SJSA1 (cell line): Measurements from ENCODE around the gene SSRP1. TPM values are rescaled to one million over a fixed set of nuclear protein-coding genes. Genes with fewer than 3 reads are reported as not detected.
"Not testable (repeated sequence)": the region's sequence is repeated elsewhere in the genome, so short reads cannot be mapped to it uniquely, and the experiment has no call there.

Source experiments
- DNase-seq, 2 experiments: peaks; one replicate each; pipeline ENCODE4 v3.0.0-alpha.2; 2015 to 2020; ENCODE audit warnings: low spot score in 2 of 2, low read depth in 1 of 2
- H3K27ac ChIP-seq: fragments of 250-450 bp; sonication (Bioruptor Pico); 2 replicates; pipeline ENCODE4 v1.5.1; 2020; ENCODE audit warnings: mild to moderate bottlenecking, moderate library complexity
- H3K27me3 ChIP-seq: fragments of 250-450 bp; sonication (Bioruptor Pico); replicated peaks from 2 replicates; pipeline ENCODE4 v1.5.1; 2020; ENCODE audit warnings: mild to moderate bottlenecking, moderate library complexity
- H3K36me3 ChIP-seq: fragments of 250-450 bp; sonication (Bioruptor Pico); 2 replicates; pipeline ENCODE4 v1.5.1; 2020; ENCODE audit warnings: mild to moderate bottlenecking
- H3K4me1 ChIP-seq: fragments of 250-450 bp; sonication (Bioruptor Pico); replicated peaks from 2 replicates; pipeline ENCODE4 v1.6.1; 2021; ENCODE audit warnings: mild to moderate bottlenecking
- H3K4me3 ChIP-seq: fragments of 250-450 bp; sonication (Bioruptor Pico); 2 replicates; pipeline ENCODE4 v1.5.1; 2020; ENCODE audit warnings: mild to moderate bottlenecking
- H3K9me3 ChIP-seq: fragments of 250-450 bp; sonication (Bioruptor Pico); replicated peaks from 2 replicates; pipeline ENCODE4 v1.5.1; 2020; ENCODE audit warnings: mild to moderate bottlenecking
- total RNA-seq: library from RNA; depleted of rRNA; stranded (reverse); fragments of >200 nt; shearing (Covaris generic); gene quantifications from 2 replicates; pipeline ENCODE4 v1.2.3, GENCODE V29; 2014

Gene SSRP1
- total RNA-seq, 1 experiment from 2014 or later, result 186 TPM

- peaks cover 3% of the 10 kb centered on the region; the same call in 1 of the 2 replicates for H3K4me1 ChIP-seq
- no peaks in the 10 kb centered on the region for H3K27me3 ChIP-seq
- no peaks in the 10 kb centered on the region for H3K9me3 ChIP-seq
- H3K27ac ChIP-seq, result no peak overlapping the region
- DNase-seq, result peak in 1 of 2 experiments; percentile 41
- H3K4me3 ChIP-seq, result no peak overlapping the region
- peaks cover 77% of the 10 kb centered on the region for H3K36me3 ChIP-seq
Measured at GRCh38 chr11:57302489-57302888, 33.2 kb downstream of the SSRP1 start.

- no peak overlapping the region for H3K27ac ChIP-seq
- peaks cover 4% of the 10 kb centered on the region; the same call in 1 of the 2 replicates for H3K4me1 ChIP-seq
- H3K36me3 ChIP-seq, result peaks cover 80% of the 10 kb centered on the region
- no peaks in the 10 kb centered on the region for H3K9me3 ChIP-seq
- no peaks in the 10 kb centered on the region for H3K27me3 ChIP-seq
- peak in 1 of 2 experiments; percentile 37 for DNase-seq
- no peak overlapping the region for H3K4me3 ChIP-seq
Measured at GRCh38 chr11:57301711-57302423, 33.8 kb downstream of the SSRP1 start.

- Histone ChIP-seq H3K9me3 (no peaks in the 10 kb centered on the region), H3K36me3 (peaks cover 75% of the 10 kb centered on the region), H3K4me3 (no peak overlapping the region), H3K4me1 (peaks cover 4% of the 10 kb centered on the region; the same call in 1 of the 2 replicates), H3K27ac (no peak overlapping the region), H3K27me3 (no peaks in the 10 kb centered on the region)
- peak in 1 of 2 experiments; percentile 40 for DNase-seq
Measured at GRCh38 chr11:57300785-57301184, 34.9 kb downstream of the SSRP1 start.

GRCh38 chr11:57299150-57299737 lies 36.4 kb downstream of the SSRP1 start:
- no peak overlapping the region for H3K27ac ChIP-seq
- H3K36me3 ChIP-seq, result peaks cover 65% of the 10 kb centered on the region
- no peak overlapping the region for H3K4me3 ChIP-seq
- H3K9me3 ChIP-seq, result no peaks in the 10 kb centered on the region
- H3K27me3 ChIP-seq, result no peaks in the 10 kb centered on the region
- peaks cover 11% of the 10 kb centered on the region for H3K4me1 ChIP-seq
- DNase-seq, result no peak

- H3K27me3 ChIP-seq, result no peaks in the 10 kb centered on the region
- no peak overlapping the region for H3K27ac ChIP-seq
- DNase-seq, result no peak
- no peaks in the 10 kb centered on the region for H3K9me3 ChIP-seq
- no peak overlapping the region for H3K4me3 ChIP-seq
- peaks cover 47% of the 10 kb centered on the region for H3K36me3 ChIP-seq
- H3K4me1 ChIP-seq, result peaks cover 22% of the 10 kb centered on the region
Measured at GRCh38 chr11:57297221-57297620, 38.5 kb downstream of the SSRP1 start.

- peaks cover 22% of the 10 kb centered on the region for H3K4me1 ChIP-seq
- peaks cover 37% of the 10 kb centered on the region for H3K36me3 ChIP-seq
- H3K9me3 ChIP-seq, H3K4me3 ChIP-seq, H3K27ac ChIP-seq, H3K27me3 ChIP-seq, DNase-seq: not testable (repeated sequence)
Measured at GRCh38 chr11:57296205-57296604, 39.5 kb downstream of the SSRP1 start.

GRCh38 chr11:57294225-57295131 lies 41.2 kb downstream of the SSRP1 start:
- no peaks in the 10 kb centered on the region for H3K9me3 ChIP-seq
- H3K4me3 ChIP-seq, result no peak overlapping the region
- H3K36me3 ChIP-seq, result peaks cover 20% of the 10 kb centered on the region
- H3K4me1 ChIP-seq, result peaks cover 22% of the 10 kb centered on the region
- no peak overlapping the region for H3K27ac ChIP-seq
- DNase-seq, result peak in 1 of 2 experiments; percentile 30
- H3K27me3 ChIP-seq, result no peaks in the 10 kb centered on the region

GRCh38 chr11:57290288-57290687 lies 45.4 kb downstream of the SSRP1 start:
- no peak overlapping the region for H3K27ac ChIP-seq

GRCh38 chr11:57288771-57289579 lies 46.7 kb downstream of the SSRP1 start:
- peak in 1 of 2 experiments; percentile 22 for DNase-seq
- Histone ChIP-seq H3K27ac (no peak overlapping the region), H3K4me1 (peaks cover 23% of the 10 kb centered on the region), H3K27me3 (no peaks in the 10 kb centered on the region), H3K4me3 (no peak overlapping the region), H3K36me3 (no peaks in the 10 kb centered on the region), H3K9me3 (no peaks in the 10 kb centered on the region)

More at GRCh38 chr11:57290288-57290687, 45.4 kb downstream of the SSRP1 start:
- Histone ChIP-seq H3K4me3 (no peak overlapping the region), H3K4me1 (peaks cover 30% of the 10 kb centered on the region), H3K36me3 (no peaks in the 10 kb centered on the region), H3K27me3 (no peaks in the 10 kb centered on the region), H3K9me3 (no peaks in the 10 kb centered on the region)
- no peak for DNase-seq

GRCh38 chr11:57287884-57288283 lies 47.8 kb downstream of the SSRP1 start:
- peaks cover 15% of the 10 kb centered on the region for H3K4me1 ChIP-seq
- no peaks in the 10 kb centered on the region for H3K27me3 ChIP-seq
- H3K4me3 ChIP-seq, result no peak overlapping the region
- no peaks in the 10 kb centered on the region for H3K9me3 ChIP-seq
- H3K36me3 ChIP-seq, result no peaks in the 10 kb centered on the region
- H3K27ac ChIP-seq, result no peak overlapping the region
- DNase-seq, result no peak

- Histone ChIP-seq H3K36me3 (no peaks in the 10 kb centered on the region), H3K9me3 (no peaks in the 10 kb centered on the region), H3K4me1 (peaks cover 2% of the 10 kb centered on the region), H3K27me3 (no peaks in the 10 kb centered on the region), H3K4me3 (no peak overlapping the region), H3K27ac (no peak overlapping the region)
- DNase-seq, result no peak
Measured at GRCh38 chr11:57283231-57283990, 52.3 kb downstream of the SSRP1 start.

GRCh38 chr11:57281546-57281945 lies 54.1 kb downstream of the SSRP1 start:
- peaks cover 12% of the 10 kb centered on the region for H3K4me1 ChIP-seq
- not testable (repeated sequence) for DNase-seq

More at GRCh38 chr11:57281546-57281945, 54.1 kb downstream of the SSRP1 start:
- not testable (repeated sequence) for H3K9me3 ChIP-seq, H3K27me3 ChIP-seq, H3K4me3 ChIP-seq, H3K27ac ChIP-seq, H3K36me3 ChIP-seq
